ENCODE results near the gene UBLCP1.

GRCh38 chr5:159223469-159223868, 39.6 kb upstream of the UBLCP1 start:
- TF ChIP-seq CTCF (IDR thresholded peaks at IDR 0.05): no peak
- TF ChIP-seq POLR2A (IDR thresholded peaks at IDR 0.05): no peak

All from testis (tissue), 2 donors.